ENCODE measurements around the gene MLPH.
A peak's percentile ranks its signal among the peaks of the same experiment; 100 is the strongest.
"Not testable (repeated sequence)": the region's sequence is repeated elsewhere in the genome, so short reads cannot be mapped to it uniquely, and the experiment has no call there.

MLPH gene

GRCh38 chr2:237577956-237578870 lies 91.2 kb downstream of the MLPH start:
- no peak for DNase-seq

GRCh38 chr2:237581326-237581725 lies 94.3 kb downstream of the MLPH start:
- DNase-seq, result no peak

- peak in 35 of 56 donors; percentile 9 to 68 (median 33) for DNase-seq
Measured at GRCh38 chr2:237581751-237582746, 95.0 kb downstream of the MLPH start.

GRCh38 chr2:237583385-237584295 lies 96.6 kb downstream of the MLPH start:
- DNase-seq, result no peak

GRCh38 chr2:237585590-237586221 lies 98.7 kb downstream of the MLPH start:
- no peak for DNase-seq

GRCh38 chr2:237588044-237588696 lies 101.1 kb downstream of the MLPH start:
- DNase-seq, result no peak

GRCh38 chr2:237590272-237591140 lies 103.5 kb downstream of the MLPH start, which contains the start of gene RAB17:
Gene RAB17, minus strand, starts transcription at chr2:237590734. Its CDS starts 4,580 bp downstream, at chr2:237586154.
- DNase-seq, result no peak

GRCh38 chr2:237591141-237591881 lies 104.3 kb downstream of the MLPH start:
- DNase-seq, result no peak

- no peak for DNase-seq
Measured at GRCh38 chr2:237592425-237592980, 105.5 kb downstream of the MLPH start.

GRCh38 chr2:237593036-237593435 lies 106.0 kb downstream of the MLPH start:
- DNase-seq, result no peak

- DNase-seq, result no peak
Measured at GRCh38 chr2:237593596-237594320, 106.7 kb downstream of the MLPH start.

- no peak for DNase-seq
Measured at GRCh38 chr2:237594514-237594871, 107.4 kb downstream of the MLPH start.

GRCh38 chr2:237595829-237596519 lies 108.9 kb downstream of the MLPH start:
- DNase-seq, result not testable (repeated sequence)

GRCh38 chr2:237596520-237597195 lies 109.6 kb downstream of the MLPH start:
- no peak for DNase-seq

Data from amygdala (tissue), 56 donors.